Mucosa of gallbladder (tissue), 1 donor: ENCODE results near the gene DPF1. TPM values are rescaled to one million over a fixed set of nuclear protein-coding genes. Genes with fewer than 3 reads are reported as not detected.

Source experiments
- DNase-seq: peaks from one replicate; pipeline ENCODE4 v3.0.0-alpha.2; 2020; ENCODE audit warnings: low spot score
- total RNA-seq: library from RNA; stranded (reverse); gene quantifications from one replicate; pipeline ENCODE4 v1.2.1, GENCODE V29; 2021
- donor health status: DM: no; HTN: no; CAD: no.

The DPF1 gene
- total RNA-seq, 1 donor from 2014 or later = 0.12 TPM

- DNase-seq = no peak
Observed at GRCh38 chr19:38165335-38165734, 58.7 kb downstream of the DPF1 start.

- DNase-seq = no peak
Observed at GRCh38 chr19:38164526-38164925, 59.5 kb downstream of the DPF1 start.

DNA sequence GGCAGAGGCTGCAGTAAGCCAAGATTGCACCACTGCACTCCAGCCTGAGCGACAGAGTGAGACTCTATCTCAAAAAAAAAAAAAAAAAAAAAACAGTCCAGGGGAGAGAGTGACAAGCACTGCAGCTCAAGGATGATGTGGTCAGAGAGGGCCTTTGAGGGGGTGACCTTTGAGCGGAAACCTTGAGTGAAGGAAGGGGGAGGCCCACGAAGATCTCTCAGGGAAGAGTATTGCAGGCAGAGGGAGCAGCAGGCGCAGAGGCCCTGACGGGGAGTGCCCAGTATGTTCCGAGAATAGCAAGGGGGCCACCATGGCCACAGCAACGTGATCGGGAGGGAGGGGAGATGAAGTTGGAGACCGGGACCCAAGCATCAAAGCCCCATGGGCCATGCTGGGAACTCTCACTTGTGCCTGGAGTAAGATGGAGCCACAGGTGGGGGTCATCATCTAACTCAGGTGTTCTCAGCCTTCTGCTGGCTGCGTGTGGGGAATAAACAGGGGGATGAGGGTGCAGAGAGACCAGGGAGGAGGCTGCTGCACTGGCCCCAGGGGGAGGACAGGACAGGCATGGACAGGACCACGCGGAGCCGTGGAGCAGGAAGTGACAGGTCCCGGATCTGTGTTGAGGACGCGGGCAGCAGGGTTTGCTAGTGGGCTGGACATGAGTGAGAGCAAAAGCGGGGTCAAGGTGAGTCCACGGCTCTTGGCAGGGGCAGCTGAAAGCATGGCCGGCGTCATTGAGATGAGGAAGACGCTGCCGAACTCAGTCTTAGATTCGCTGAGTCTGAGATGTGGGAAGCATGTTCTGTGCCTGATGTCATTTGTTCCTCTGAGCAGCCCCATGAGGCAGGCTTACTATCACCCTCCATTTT lies 60.4 kb downstream of the DPF1 start:
- DNase-seq = no peak

DNA sequence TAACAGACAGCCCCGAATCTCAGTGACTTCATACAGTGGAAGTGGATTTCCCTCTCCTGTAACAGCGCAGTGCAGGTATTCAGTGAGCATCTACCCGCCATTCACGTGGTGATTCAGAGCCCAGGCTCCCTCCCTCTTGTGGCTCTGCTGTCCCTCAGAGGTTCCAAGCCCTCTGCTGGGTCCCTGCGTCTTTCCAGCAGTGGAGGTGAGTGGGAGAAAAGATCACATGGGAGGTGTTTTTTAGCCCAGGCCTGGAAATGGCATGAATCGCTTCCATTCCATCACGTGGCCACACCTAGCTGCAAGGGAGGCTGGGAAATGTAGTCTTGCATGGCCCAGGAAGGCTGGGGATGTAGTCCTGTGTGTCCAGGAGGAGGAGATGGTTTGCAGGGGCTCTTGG lies 61.4 kb downstream of the DPF1 start:
- no peak for DNase-seq

DNA sequence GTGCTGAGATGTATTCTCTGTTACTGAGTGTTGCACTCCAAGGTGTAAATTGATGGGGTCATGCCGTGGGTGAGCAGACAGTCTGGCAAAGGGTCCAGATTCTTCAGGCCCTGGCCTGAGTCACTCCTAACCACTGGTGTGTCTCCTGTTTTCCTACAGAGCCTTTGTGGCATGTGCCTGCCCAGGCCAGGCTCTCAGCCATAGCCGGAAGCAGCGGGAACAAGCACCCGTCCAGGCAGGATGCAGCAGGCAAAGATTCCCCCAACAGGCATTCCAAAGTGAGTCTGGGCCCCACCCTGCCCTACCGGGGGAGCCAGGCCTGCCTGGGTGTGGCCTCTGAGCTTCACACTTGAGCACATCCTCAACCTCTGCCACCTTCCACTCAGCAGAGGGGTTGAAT lies 61.9 kb downstream of the DPF1 start:
- DNase-seq = no peak

Other genes starting within 250 kb of the DPF1 start
- 180 TPM for gene PPP1R14A, start 32.2 kb upstream of the DPF1 start, total RNA-seq
- 567 TPM for gene SPINT2, start 40.4 kb upstream of the DPF1 start, total RNA-seq
- 77.7 TPM for gene C19orf33, start 80.0 kb upstream of the DPF1 start, total RNA-seq
- 31.6 TPM for gene YIF1B, start 91.7 kb upstream of the DPF1 start, total RNA-seq
- gene KCNK6, start 95.6 kb upstream of the DPF1 start, total RNA-seq = 21.5 TPM
- gene CATSPERG, start 111.6 kb upstream of the DPF1 start, total RNA-seq = 11.9 TPM
- gene PSMD8, start 150.3 kb upstream of the DPF1 start, total RNA-seq = 112 TPM
- 1.8 TPM for gene GGN, start 163.8 kb upstream of the DPF1 start, total RNA-seq
- 3.4 TPM for gene SPRED3, start 164.5 kb upstream of the DPF1 start, total RNA-seq
- 35.2 TPM for gene FAM98C, start 178.9 kb upstream of the DPF1 start, total RNA-seq
- 3.5 TPM for gene RASGRP4, start 202.0 kb upstream of the DPF1 start, total RNA-seq
- 4.9 TPM for gene RYR1, start 209.5 kb upstream of the DPF1 start, total RNA-seq